Anterior cingulate cortex (tissue), 58 donors: ENCODE results near the gene TEX22.
A peak's percentile ranks its signal among the peaks of the same experiment; 100 is the strongest.
"Not testable (repeated sequence)": the region's sequence is repeated elsewhere in the genome, so short reads cannot be mapped to it uniquely, and the experiment has no call there.

Experiments
- DNase-seq, 58 donors: peaks; one replicate each; lab custom pipeline; 2025; lab: John Stamatoyannopoulos, UW

TEX22 gene

GRCh38 chr14:105398044-105398725, at the start of gene TEX22:
TSS of gene TEX22 (plus strand) at chr14:105398538. CDS start at chr14:105399341, 803 bp downstream.
- DNase-seq = peak in 57 of 58 donors; percentile 32 to 87 (median 76)

- DNase-seq = no peak
These were observed 49.2 kb upstream of the TEX22 start for GRCh38 chr14:105348945-105349699.

GRCh38 chr14:105349992-105350391, 48.3 kb upstream of the TEX22 start:
- no peak for DNase-seq

GRCh38 chr14:105350450-105351244, 47.7 kb upstream of the TEX22 start:
- no peak for DNase-seq

GRCh38 chr14:105351410-105351809, 46.9 kb upstream of the TEX22 start:
- no peak for DNase-seq

- DNase-seq = peak in 57 of 58 donors; percentile 6 to 85 (median 63)
These were observed 46.2 kb upstream of the TEX22 start for GRCh38 chr14:105351920-105352851.

- no peak for DNase-seq
These were observed 45.2 kb upstream of the TEX22 start for GRCh38 chr14:105353136-105353535.

GRCh38 chr14:105354541-105354940, 43.8 kb upstream of the TEX22 start:
- DNase-seq = no peak

GRCh38 chr14:105355049-105355575, 43.2 kb upstream of the TEX22 start:
- DNase-seq = no peak

GRCh38 chr14:105355850-105356604, 42.3 kb upstream of the TEX22 start:
- DNase-seq = no peak

GRCh38 chr14:105356927-105357326, 41.4 kb upstream of the TEX22 start:
- no peak for DNase-seq

GRCh38 chr14:105357626-105358025, 40.7 kb upstream of the TEX22 start:
- no peak for DNase-seq

- DNase-seq = no peak
These were observed 40.0 kb upstream of the TEX22 start for GRCh38 chr14:105358140-105358846.

- no peak for DNase-seq
These were observed 39.4 kb upstream of the TEX22 start for GRCh38 chr14:105358943-105359342.

- not testable (repeated sequence) for DNase-seq
These were observed 36.9 kb upstream of the TEX22 start for GRCh38 chr14:105361412-105361811.

GRCh38 chr14:105363847-105364708, 34.3 kb upstream of the TEX22 start:
- DNase-seq = no peak

GRCh38 chr14:105365101-105365500, 33.2 kb upstream of the TEX22 start:
- DNase-seq = no peak
